Activated CD4-positive, alpha-beta T cell treated with anti-CD3 and anti-CD28 coated beads for 24 hours (primary cell): ENCODE measurements around the gene SDCBP2.

Experiments
- DNase-seq, 2 donors: peaks; one replicate each; pipeline ENCODE4 v3.0.0-alpha.2; 2020; ENCODE audit warnings: low read depth in 2 of 2

SDCBP2 gene

DNA sequence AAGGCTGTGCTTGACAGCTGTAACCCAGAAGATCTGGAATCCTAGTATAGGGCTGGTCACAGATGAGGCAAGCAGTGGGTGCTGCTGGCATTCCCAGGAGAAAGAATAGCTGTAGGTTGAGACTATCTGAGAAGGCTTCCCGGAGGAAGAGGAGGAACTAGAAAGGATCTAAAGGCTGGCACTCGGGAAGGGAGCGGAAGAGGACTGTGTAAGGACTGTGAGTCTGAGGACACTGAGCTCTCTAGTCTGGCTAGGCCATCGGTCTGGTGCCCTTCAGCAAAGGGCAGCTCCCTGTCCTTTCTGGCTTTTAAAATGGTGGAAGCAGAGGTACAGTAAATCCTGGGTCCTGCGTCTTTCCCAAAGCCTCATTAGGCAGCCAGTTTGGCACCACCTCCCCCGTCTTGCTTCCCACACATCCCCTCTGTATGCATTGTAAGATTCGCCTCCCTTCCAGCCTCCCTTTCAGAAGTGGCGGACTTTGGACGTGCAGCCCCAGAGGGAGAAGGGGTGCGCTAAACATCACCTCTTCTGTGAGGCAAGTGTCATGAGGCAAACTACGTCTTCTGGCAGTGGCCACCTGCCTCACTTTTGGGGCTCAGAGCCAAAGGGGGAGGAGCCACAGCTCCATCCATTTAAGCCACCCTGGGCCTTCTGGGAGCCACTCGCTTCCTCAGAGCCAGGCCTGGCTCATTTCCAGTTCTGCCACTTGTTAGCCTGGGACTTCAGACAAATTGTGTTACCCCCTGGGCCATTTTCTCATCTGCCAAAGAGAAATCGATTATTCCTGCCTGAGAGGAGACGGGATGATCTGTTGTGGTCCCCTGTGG is 54.2 kb downstream of the SDCBP2 start:
- DNase-seq = no peak

DNA sequence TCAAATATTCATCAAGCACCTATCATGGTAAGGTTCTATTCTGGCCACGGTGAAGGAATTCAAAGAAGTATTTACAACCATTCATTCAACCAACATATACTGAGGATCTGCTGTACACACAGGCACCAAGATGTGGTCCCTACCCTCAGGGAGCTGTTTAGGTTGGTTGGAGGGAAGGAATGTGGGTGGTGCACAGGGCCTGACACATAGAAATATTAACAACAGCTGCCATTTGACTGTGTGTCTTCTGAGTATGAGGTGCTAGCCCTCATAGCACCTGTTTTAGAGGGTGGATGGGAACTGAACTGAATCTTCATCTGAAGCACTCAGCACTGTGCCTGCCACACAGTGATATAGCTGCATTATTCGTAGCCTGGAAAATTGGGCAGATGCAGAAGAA is 55.6 kb downstream of the SDCBP2 start:
- DNase-seq = no peak

DNA sequence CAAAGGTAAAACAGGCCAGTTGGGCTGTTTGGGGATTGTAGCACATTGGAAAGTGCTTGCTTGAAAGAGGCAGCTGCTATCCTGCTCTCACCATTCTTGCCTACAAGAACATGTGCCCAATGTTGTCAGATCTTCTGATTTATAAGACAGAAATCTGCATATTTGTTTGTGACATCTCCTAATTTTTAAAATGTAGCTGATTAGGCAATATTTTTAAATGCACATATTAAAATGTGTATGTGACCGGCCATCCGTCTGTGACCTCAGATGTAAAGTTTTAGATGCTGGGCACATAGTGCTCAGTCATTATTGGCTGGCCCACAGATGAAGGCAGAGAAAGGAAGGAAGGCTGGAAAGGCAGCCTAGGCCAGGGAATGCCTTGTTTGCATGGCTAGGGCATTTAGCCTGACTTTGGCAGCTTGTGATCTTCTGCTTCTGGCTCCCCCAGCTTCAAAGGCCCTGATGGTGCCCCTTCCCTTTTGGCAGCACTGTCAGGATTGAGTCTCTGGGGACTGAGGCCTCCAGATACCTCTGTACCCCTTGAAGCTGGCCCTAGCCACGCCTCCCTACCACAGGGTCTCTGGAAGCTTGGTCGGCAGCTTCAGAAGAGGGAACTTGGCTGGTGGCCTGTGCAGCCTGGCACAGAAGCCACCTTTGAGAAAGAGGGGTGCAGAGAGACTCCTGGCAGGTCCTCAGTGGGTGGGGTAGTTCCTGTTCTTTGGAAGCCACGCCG is 56.4 kb downstream of the SDCBP2 start:
- DNase-seq = no peak

- no peak for DNase-seq
Measured at GRCh38 chr20:1269850-1270249, 59.1 kb downstream of the SDCBP2 start.

GRCh38 chr20:1269235-1269634 is 59.7 kb downstream of the SDCBP2 start:
- DNase-seq = no peak

GRCh38 chr20:1267809-1268374 is 61.0 kb downstream of the SDCBP2 start:
- no peak for DNase-seq

GRCh38 chr20:1267161-1267560 is 61.8 kb downstream of the SDCBP2 start:
- no peak for DNase-seq

DNA sequence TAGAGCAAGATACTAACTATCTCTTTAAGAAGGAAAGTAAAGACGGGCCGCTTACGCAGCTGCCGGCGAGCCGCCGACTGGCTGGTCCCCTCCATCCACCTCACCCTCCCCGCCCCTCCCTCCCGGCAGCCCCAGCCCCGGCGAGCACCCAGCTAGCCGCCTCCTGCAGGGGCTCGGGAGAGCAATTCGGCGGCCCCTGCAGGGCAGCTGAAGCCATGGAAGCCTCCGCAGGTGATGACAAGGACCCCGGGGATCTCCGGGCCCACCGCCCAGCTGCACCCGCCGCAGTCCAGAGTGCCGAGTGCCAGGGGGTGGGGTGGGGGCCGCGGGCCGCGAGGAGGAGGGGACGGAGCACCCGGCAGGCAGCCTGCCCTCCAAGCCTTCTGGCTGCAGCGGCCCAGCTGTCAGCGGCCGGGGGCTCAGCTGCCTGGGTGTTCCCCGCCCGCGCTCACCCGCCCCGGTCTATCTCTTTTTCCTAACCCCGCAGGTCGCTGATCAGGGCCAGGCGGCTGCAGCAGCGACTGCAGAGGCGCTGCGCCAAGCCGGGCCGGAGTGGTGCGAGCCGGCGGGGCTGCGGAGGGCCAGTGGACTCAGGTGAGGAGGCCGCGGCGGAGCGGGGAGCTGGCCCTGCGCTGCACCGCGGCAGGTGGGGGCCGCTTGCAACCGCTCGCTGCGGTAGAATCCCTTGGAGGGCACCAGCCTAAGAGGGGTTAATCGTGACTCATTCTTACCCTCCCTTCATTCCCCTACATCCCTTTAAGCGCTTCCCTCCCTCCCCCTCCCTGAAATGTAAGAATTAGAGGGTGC is 62.6 kb downstream of the SDCBP2 start, which contains the start of gene SNPH:
SNPH (plus strand) TSS at position 128 of the 807 bp plus-strand sequence. CDS start 29,946 bp downstream, outside the sequence.
- DNase-seq = peak; percentile 56 to 57

GRCh38 chr20:1265916-1266166 is 63.1 kb downstream of the SDCBP2 start:
- no peak for DNase-seq

DNA sequence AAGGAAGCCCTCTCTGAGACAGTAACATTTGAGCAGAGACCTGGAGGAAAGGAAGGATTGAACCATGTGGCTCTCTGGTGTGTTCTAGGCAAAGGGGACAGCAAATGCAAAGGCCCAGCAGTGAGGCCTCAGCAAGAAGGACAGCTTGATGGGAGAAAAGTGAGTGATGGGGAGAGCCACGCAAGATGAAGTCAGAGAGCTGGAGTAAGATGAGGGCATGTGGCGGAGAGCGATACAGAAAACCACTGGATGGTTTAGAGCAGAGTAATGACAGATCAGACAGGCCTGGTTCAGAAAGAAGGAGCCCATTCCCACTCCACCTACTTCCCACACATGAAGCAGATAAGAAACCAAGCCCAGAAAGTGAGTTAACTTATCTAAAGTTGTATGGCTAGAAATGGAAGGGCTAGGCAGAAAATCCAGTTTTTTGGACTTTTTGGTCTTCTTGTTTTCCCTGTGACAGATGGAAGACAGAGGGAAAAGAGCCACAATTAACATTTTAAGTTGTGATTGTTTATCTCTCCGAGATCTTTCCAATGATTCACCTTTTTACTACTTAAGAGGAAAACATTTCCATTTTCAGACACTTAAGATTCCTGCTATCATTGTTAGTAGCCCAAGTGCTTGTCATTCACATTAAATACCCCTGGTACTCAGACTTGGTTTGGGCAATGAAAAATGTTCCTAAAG is 63.6 kb downstream of the SDCBP2 start:
- DNase-seq = no peak

- DNase-seq = no peak
Measured at GRCh38 chr20:1264727-1265126, 64.2 kb downstream of the SDCBP2 start.

- no peak for DNase-seq
Measured at GRCh38 chr20:1263853-1264252, 65.1 kb downstream of the SDCBP2 start.
